Pulmonary artery endothelial cell (primary cell): ENCODE measurements around the gene RUFY1. TPM values are rescaled to one million over a fixed set of nuclear protein-coding genes. Genes with fewer than 3 reads are reported as not detected.
"Not testable (repeated sequence)": the region's sequence is repeated elsewhere in the genome, so short reads cannot be mapped to it uniquely, and the experiment has no call there.

Experiments
- DNase-seq: peaks from one replicate; pipeline ENCODE4 v3.0.0-alpha.2; 2011; ENCODE audit warnings: low read depth, low spot score
- total RNA-seq: library from RNA; depleted of rRNA; stranded (reverse); fragments of >200 nt; gene quantifications from 2 replicates; pipeline ENCODE4 v1.2.3, GENCODE V29; 2014

Gene RUFY1, protein sequence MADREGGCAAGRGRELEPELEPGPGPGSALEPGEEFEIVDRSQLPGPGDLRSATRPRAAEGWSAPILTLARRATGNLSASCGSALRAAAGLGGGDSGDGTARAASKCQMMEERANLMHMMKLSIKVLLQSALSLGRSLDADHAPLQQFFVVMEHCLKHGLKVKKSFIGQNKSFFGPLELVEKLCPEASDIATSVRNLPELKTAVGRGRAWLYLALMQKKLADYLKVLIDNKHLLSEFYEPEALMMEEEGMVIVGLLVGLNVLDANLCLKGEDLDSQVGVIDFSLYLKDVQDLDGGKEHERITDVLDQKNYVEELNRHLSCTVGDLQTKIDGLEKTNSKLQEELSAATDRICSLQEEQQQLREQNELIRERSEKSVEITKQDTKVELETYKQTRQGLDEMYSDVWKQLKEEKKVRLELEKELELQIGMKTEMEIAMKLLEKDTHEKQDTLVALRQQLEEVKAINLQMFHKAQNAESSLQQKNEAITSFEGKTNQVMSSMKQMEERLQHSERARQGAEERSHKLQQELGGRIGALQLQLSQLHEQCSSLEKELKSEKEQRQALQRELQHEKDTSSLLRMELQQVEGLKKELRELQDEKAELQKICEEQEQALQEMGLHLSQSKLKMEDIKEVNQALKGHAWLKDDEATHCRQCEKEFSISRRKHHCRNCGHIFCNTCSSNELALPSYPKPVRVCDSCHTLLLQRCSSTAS
- total RNA-seq = 46.6 and 51.8 TPM in 2 replicates

DNA sequence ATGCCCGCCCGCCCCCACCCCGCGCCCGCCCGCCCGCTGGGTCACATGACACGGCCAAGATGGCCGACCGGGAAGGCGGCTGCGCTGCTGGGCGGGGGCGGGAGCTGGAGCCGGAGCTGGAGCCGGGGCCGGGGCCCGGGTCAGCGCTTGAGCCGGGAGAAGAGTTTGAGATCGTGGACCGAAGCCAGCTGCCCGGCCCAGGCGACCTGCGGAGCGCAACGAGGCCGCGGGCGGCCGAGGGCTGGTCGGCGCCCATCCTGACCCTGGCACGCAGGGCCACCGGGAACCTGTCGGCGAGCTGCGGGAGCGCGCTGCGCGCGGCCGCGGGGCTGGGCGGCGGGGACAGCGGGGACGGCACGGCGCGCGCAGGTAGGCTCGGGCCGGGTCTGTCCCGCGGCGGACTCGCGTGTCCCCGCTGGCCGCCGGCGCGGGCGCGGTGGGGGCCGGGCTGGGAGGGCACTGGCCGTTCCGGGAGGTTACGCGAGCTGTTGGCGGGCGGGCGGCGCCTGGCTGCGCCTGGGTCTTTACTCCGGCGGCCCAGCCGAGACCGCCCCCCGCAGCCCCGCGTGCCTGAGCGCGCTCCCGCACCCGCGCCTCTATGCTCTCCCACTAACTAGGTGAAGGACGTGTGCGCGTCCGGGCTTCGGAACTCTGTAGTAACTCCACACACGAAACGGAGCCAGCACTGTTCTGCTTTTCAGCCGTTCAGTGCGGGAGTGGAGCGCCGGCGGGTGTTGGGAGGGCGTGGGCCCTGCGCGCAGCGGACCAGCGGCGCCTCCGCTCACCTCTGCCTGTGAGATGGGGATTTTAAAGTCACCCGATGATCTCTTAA, at the start of gene RUFY1:
RUFY1 (plus strand) TSS at position 44 of the 832 bp plus-strand sequence; CDS start at position 60, 16 bp downstream.
- no peak for DNase-seq

DNA sequence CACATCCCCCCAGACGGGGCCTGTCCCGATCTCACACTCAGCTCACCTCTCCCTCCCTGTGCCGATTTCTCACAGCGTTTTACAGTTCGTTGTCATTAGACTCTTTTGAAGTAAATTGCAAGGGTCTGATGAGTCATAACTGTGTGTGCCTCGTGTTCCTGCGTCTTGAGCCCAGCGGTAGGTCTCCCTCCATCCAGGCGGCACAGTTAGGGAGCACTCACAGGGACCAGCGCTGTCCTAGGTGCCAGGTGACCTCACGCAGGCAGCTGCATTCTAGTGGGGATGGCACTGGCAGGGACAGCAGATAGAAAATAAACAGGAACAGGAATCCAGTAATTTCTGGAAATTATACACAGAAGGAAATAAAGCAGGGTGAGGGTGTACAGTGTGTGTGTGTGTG, 48.4 kb upstream of the RUFY1 start:
- DNase-seq = not testable (repeated sequence)

DNA sequence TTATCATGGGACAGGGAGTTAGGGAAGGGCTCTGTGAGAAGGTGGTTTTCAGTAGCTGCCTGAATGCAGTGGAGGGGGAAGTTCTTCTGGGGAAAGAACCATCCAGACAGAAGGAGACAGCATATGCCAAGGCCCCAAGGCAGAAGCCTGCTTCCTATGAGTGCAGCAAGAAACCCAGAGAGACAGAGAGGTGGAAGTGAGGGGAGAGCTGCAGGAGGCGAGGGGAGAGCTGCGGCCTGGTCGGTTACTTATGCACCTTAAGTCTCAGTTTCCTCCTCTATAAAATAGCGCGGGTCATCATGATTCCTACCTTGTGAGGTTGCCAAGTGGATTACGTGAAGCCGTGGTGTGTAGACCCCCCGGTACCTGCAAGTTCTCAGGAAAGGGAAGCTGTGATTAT, 47.9 kb upstream of the RUFY1 start:
- not testable (repeated sequence) for DNase-seq

DNA sequence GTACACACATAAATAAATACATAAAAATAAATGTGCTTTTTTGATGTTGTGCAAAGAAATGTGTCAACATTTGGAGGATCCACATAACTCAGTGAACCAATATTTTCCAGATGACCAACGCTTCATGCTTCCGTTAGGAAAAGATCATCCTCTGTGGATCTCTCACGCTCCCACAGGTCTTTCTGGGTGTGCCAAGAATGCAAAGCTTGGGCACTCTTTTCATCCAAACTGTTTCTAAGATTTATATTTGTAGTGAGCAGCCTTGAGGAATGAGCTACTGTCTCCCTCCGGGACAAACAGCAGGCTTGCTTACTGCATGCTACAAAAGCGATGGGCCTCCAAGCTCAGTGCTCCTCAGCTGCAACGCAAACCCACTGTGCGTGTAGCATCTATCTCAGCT, 46.2 kb upstream of the RUFY1 start:
- no peak for DNase-seq

DNA sequence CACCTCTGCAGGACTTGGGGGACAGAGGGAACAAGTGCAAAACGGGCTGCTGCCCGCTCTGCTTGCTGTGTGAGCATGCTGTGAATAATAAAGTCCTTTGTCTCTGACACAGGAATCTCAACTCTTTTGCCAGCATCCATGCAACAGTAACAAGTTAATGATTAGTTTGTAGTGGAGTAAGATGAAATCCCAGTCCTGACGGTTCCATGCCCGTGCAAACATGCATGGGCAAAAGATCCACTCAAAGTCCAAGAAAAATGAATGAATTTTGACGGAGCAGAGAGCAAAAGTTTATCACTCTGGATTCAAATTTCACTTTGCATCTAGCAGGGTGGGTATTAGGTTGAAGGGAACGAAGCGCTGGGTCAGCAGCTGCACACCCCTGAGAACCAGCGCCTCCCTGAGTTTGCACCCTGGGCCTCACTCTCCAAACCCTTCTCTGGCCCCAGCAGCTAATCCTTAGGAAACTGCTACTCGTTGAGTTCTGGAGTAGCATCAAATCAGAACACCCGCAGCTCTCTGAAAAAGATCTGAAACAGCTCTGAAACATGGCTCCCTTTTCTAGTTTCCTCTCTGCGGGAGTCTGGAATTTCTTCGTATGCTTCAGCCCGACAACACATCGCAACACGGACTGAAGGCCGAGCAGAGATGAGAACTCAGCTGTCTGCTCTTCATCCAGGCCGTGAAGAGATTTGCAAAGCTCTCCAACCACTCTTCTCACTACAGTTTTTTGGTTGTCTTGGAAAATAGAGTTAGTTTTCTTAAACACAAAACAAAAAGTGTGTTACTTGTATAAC, 45.6 kb upstream of the RUFY1 start:
- no peak for DNase-seq

DNA sequence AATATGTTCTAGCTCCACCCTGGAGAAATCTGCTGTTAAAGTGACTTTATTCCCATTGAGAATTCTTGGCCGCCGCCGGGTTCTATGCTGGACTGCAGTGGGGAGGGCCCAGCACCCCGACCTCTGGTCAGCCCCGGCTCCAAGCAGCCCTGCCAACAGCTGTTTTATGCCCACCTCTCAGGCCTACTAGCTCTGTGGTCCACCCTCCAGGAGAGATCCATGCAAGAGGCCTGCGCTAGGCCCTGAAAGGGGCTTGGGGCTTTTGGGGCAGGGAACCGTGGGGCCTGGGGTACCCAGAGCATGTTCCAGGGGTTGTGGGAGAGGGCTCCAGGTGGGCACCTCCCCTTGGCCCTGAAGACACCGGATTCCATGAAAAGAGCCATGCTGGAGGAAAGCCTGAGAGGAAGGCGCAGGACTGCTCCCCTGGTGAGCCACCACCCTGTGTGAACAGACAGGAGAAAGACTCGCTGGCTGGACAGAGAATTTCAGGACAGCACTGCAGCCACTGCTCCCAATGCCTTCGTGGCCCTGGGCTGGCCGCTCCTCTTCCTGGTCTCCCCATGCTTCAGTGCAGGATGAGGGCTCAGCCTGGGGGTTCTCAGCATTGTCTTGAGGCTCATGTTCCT, 44.6 kb upstream of the RUFY1 start:
- DNase-seq = no peak

DNA sequence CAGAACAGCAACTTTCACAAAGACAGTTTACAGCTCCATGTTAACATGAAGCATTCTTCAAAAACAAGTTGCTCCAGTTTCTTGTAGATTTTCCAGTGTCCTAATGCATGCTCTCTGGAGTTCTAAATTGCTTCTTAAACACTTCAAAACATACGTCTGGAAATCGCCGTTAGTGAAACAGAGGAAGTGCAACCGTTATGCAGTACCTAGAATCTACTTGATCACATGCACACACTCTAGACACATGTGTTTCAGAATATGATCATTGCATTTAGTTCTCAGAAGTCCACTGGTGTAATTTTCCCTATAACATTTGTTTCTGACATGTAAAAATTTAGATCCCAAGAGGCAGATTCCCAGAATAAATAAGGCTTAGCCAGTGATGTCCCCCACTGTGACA, 41.1 kb upstream of the RUFY1 start:
- no peak for DNase-seq

DNA sequence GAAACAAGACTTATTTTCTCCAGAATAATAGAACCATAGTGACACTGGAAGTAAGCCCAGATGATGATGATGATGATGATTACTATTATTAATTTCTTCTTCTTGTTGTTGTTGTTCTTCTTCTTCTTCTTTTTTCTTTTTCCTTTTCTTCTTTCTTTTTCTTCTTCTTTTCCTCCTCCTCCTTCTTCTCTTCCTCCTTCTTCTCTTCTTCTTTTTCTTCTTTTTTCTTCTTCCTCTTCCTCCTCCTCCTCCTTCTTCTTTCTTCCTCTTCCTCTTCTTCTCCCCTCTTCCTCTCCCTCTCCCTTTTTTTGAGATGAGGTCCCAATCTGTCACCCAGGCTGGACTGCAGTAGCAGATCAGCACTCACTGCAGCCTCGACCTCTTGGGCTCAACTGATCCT, 40.5 kb upstream of the RUFY1 start:
- no peak for DNase-seq

DNA sequence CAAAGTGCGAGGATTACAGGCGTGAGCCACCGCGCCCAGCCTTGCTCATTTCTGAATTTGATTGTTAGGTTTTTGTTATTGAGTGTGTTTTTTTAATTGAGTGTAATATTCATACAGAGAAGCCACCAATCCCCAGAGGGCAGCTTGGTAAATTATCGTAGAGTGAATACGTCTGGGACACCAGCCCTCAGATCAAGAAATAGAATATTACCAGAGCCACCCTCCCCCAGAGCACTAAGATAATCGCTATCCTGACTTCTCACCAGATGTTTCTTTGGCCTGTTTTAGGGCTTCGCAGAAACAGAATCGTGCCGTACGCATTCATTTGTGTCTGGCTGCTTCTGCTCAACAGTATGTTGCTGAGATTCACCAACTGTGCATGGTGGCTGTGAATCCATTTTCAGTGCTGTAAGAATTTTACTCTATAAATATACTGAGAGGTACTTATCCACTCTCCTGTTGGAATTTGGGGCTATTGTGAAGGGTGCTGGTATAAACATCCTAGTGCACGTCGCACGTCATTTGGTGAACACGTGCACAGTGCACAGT, 37.8 kb upstream of the RUFY1 start:
- DNase-seq = no peak

DNA sequence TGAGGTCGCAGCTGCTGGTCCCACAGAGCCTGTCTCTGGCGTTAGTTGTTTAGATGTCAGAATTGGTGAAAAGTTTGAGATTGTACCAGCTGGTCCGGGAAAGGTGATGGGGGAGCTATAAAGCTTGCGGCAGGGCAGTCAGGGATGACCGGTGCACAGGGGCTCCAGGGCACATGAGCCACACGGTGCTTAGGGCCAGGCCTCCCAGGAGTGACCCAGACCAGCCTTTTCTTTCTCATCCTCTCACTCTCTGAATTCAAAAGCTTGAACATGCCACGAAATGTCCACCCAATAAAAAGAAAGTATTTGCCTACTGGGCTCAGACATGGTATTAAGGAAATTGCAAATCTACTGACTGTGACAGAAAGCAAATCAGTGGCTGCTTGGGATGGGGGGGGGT, 34.9 kb upstream of the RUFY1 start:
- DNase-seq = not testable (repeated sequence)

DNA sequence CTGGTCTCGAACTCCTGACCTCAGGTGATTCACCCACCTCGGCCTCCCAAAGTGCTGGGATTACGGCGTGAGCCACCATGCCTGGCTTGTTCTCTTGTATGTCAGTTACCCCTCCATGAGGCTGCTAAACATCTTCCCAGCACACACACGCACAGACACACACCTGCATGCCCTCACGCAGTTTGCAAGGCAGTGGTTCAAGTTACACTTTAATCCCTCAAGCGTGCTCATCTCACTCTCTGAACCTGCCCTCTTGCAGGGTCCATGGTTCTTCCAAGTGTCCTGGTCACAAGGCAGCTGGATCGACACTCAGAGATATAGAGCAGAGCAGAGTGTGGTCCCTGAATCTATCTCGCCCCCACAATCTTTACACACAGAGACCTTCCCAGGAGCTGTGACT, 34.1 kb upstream of the RUFY1 start:
- DNase-seq = no peak

DNA sequence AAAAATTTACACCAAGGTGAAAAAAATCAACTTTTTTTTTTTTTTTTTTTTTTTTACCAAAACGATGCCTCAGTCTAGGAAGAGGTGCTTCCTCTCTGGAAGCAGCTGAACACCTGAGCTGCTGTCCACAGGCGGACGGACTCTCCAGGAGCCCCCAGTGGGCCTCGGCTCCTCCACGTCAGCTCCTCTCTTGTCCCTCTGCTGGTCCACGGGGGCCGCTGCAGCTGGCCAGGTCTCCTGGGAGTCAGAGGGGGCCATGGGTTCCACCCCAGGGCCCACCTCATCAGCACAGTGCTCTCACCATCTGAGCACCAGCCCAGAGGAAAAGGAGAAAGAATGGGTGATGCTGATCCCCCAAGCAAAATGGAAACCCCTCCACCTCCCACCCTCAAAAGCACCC, 32.6 kb upstream of the RUFY1 start:
- not testable (repeated sequence) for DNase-seq

DNA sequence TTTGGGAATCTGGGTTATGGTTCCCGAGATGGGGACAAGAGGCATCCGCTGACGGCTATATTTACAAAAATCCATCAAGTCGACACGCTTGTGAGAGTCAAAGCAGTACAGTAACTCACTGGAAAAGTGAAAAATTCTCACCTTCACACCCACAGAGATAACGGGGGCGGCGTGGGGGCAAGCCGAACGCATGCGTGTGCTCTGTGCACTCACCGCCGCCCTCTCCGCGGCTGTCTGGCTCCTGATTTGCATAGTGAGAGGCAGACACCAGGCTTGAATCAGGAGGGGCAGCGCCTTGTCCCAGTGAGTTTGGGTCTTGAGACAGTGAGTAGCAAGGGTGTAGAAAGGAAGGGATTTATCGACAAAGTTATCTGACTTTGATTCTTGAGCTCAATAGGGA, 32.0 kb upstream of the RUFY1 start:
- DNase-seq = not testable (repeated sequence)

DNA sequence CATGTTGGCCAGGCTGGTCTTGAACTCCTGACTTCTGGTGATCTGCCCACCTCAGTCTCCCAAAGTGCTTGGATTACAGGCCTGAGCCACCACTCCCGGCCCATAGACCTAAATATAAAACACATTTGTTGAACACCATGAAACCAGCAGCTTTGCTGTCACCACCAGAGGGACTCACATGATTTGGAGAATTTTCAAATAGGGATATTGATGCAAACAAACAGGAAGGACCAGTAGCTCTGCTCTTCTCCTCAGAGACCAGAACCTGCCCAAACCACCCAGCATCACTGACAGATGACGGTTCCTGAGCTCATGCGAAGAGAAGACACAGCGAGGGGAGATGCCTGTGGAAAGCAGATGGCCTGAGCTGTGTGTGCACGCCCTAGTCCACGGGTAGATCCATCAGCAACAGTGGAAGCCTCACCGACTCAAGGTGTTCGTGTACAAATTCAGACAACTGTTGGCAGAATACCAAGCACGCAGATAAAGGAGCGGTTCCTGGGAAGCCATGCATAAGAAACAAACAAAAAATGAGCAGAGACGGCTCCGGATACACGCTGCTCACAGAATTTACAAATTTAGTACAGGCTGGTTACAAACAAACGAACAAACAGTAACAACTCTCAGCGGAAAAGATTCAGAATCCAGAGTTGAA, 30.8 kb upstream of the RUFY1 start:
- DNase-seq = not testable (repeated sequence)

DNA sequence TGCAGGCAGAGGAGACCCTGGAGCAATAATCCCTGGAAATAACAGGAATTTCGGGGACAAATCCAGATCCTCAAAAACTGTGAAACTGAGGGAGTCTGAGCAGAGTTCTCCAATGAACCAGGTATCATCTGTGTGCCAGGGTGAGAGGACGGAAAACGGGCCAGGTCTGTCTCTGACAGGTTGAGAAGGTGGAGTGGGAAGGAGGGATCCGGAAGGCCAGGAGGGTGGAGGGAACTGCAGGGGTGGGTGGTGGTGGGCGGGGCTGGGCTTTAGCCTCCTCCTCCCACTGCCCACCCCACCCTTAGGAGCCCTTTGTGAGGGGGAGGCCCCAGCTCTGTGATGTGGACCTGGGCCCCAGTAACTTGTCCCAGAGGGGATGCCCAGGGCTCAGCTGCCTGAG, 28.2 kb upstream of the RUFY1 start:
- DNase-seq = not testable (repeated sequence)

DNA sequence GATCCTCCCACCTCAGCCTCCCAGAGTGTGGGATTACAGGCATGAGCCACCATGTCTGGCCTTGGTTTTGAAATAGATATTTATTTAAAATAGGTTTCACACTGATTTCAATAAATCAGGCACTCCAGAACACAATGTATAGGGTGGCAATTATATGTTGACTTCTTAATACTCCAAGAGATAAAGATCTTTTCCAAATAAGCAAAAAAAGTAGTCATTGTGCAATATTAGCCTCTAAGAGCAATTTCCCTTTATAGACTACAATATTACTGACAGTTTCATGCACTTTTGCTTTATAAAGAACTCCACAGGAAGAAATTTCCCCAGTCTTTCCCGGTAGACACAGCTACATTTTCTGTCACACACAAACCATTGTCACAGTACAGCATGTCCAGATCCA, 23.4 kb upstream of the RUFY1 start:
- no peak for DNase-seq

DNA sequence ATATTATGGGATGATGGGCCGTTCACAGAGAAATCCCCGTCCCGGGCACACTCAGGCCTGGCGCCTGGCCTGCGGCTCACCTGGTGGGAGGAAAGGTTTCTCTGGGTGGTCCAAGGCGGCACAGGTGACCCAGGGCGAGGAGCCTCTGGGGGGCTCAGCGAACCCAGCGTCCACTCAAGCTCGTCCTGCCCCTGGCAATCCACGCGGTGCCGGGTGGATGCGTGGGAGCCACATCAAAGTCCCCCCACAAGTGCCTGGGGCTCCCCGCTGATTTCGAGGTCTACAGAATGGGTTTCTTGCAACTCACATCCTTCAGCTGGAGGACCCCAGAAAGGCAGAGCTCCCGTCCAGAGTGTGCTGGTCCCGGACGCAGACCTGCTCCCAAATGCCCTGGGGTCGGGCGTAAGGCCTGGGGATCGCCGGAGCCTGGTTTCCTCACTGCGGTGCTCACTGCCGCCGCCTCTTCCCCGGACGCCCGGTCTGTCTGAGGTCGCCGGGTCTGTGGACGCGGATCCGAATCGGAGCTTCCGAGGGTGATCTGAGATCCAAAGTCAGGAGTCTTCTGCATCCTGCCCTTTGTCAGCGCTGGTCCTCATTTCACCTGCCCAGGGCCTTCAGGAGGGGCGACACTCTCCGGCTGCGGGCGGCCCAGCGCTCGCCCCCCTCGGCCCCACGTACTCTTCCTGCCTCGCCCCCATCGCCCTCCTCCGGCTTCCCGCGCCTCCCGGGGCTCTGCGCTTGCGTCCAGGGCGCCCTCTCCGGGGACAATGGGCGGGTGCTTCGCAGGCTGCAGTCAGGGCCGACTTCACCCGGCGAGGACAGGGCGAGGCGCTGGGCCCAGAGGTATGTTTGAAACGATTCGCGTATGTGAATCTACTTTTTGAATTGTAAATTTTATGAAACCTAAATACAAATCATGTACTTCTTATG, 20.0 kb upstream of the RUFY1 start:
- no peak for DNase-seq

DNA sequence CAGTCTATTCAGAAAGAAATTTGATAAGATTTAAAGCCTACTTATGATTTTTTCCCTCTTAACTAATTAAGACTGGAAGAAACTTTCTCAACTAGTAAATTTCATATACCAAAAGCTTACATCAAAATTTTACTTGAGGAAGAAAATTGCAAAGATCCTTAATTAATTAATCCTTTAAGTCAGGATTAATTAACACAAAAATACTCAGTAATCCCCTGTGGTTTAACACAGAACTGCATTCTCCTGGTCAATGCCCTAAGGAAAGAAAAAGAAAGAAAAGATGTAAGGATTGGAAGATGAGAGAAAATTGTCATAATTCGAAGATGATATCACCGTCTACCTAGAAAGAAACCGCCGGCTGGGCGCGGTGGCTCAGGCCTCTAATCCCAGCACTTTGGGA, 17.3 kb upstream of the RUFY1 start:
- DNase-seq = no peak

DNA sequence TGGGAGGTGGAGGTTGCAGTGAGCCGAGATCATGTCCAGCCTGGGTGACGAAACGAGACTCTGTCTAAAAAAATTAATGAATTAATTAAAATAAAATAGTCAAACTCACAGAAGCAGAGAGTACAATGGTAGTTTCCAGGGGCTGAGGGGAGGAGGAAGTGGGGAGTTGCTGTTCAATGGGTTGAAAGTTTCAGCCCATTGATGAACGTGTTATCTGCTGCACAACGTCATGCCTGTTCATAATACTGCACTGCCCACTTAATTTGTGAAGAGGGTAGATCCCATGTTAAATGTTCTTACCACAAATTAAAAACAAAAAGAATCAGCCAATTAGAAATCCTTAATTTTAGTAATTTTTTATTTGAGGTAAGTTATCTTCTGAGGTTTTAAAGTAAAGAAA, 16.4 kb upstream of the RUFY1 start:
- no peak for DNase-seq
